GM23338 (cell line): ENCODE data around the gene ISCA1. TPM values are rescaled to one million over a fixed set of nuclear protein-coding genes. Genes with fewer than 3 reads are reported as not detected.

Source experiments
- ATAC-seq: fragments of 200-7000 bp; cut with Tn5 transposase; 3 replicates; pipeline ENCODE4 v1.9.1; 2020
- DNase-seq: peaks from one replicate; pipeline ENCODE4 v3.0.0-alpha.2; 2015; ENCODE audit warnings: low spot score
- H2AFZ ChIP-seq: fragments of 200-600 bp; sonication (generic); 2 replicates; pipeline ENCODE4 v1.8.0; 2016; ENCODE audit warnings: antibody characterized with exemption, mild to moderate bottlenecking, moderate library complexity
- H3F3A ChIP-seq: fragments of 200-600 bp; sonication (generic); replicated peaks from 2 replicates; pipeline ENCODE4 v1.8.0; 2017; ENCODE audit warnings: antibody characterized with exemption, mixed run types, low read depth
- H3K27ac ChIP-seq: fragments of 200-600 bp; sonication (generic); 2 replicates; pipeline ENCODE4 v1.6.1; 2016; ENCODE audit warnings: low read depth
- H3K27me3 ChIP-seq: fragments of 200-600 bp; sonication (generic); 2 replicates; pipeline ENCODE4 v1.8.0; 2016; ENCODE audit warnings: mild to moderate bottlenecking, mixed run types, moderate library complexity; ENCODE audit not compliant: insufficient read depth
- H3K36me3 ChIP-seq: fragments of 200-600 bp; sonication (generic); 2 replicates; pipeline ENCODE4 v1.8.0; 2016; ENCODE audit warnings: mild to moderate bottlenecking; ENCODE audit not compliant: insufficient read depth
- H3K4me1 ChIP-seq: fragments of 200-600 bp; sonication (generic); 2 replicates; pipeline ENCODE4 v1.8.0; 2016; ENCODE audit warnings: mild to moderate bottlenecking, moderate library complexity; ENCODE audit not compliant: insufficient read depth
- H3K4me2 ChIP-seq: fragments of 200-600 bp; sonication (generic); 2 replicates; pipeline ENCODE4 v1.7.1; 2017; ENCODE audit warnings: mixed run types
- H3K4me3 ChIP-seq: fragments of 200-600 bp; sonication (generic); 2 replicates; pipeline ENCODE4 v1.6.1; 2016; ENCODE audit warnings: mixed run types
- H3K79me2 ChIP-seq: fragments of 200-600 bp; sonication (generic); replicated peaks from 2 replicates; pipeline ENCODE4 v1.8.0; 2017; ENCODE audit warnings: mild to moderate bottlenecking; ENCODE audit not compliant: insufficient read depth
- H3K9me2 ChIP-seq: fragments of 200-600 bp; sonication (generic); 2 replicates; pipeline ENCODE4 v1.8.0; 2017; ENCODE audit not compliant: insufficient read depth
- H4K20me1 ChIP-seq: fragments of 200-600 bp; sonication (generic); replicated peaks from 2 replicates; pipeline ENCODE4 v1.8.0; 2017; ENCODE audit warnings: mild to moderate bottlenecking; ENCODE audit not compliant: insufficient read depth
- H3K27ac Mint-ChIP-seq: 2 replicates; pipeline ENCODE4 v1.8.0; 2020; ENCODE audit warnings: inconsistent platforms, mild to moderate bottlenecking, moderate library complexity, mixed read lengths
- H3K27me3 Mint-ChIP-seq: 3 replicates; pipeline ENCODE4 v1.8.0; 2022; ENCODE audit warnings: low read depth, mild to moderate bottlenecking, moderate library complexity, mixed read lengths, inconsistent platforms; ENCODE audit not compliant: insufficient read depth, poor library complexity
- H3K36me3 Mint-ChIP-seq: 3 replicates; pipeline ENCODE4 v1.8.0; 2021; ENCODE audit warnings: low read depth, mild to moderate bottlenecking, inconsistent platforms, moderate library complexity, mixed read lengths
- H3K4me1 Mint-ChIP-seq: 3 replicates; pipeline ENCODE4 v1.8.0; 2020; ENCODE audit warnings: mild to moderate bottlenecking, inconsistent platforms, mixed read lengths
- H3K4me3 Mint-ChIP-seq: 3 replicates; pipeline ENCODE4 v1.8.0; 2021; ENCODE audit warnings: moderate library complexity, mild to moderate bottlenecking, inconsistent platforms, mixed read lengths
- H3K9me3 Mint-ChIP-seq: 3 replicates; pipeline ENCODE4 v1.8.0; 2020; ENCODE audit warnings: moderate library complexity, mild to moderate bottlenecking, inconsistent platforms, mixed read lengths
- CREB1 ChIP-seq: fragments of 250-450 bp; sonication (Bioruptor Pico); IDR thresholded peaks from 2 replicates; pipeline ENCODE4 v1.5.0; 2020; ENCODE audit warnings: low read depth, mild to moderate bottlenecking, moderate library complexity
- CTCF ChIP-seq, 2 experiments: fragments of 200-600 bp in 1 of 2; sonication (generic) in 1 of 2; conservative IDR thresholded peaks; 2 replicates each; pipeline versions ENCODE4 v1.5.1 to v1.6.1; 2016 to 2017; ENCODE audit warnings: antibody characterized with exemption in 2 of 2, low read depth in 2 of 2, mild to moderate bottlenecking in 2 of 2, moderate library complexity in 1 of 2
- ETS1 ChIP-seq: IDR thresholded peaks from 2 replicates; pipeline ENCODE4 v1.6.1; 2016; ENCODE audit warnings: antibody characterized with exemption
- EZH2 ChIP-seq: fragments of 200-600 bp; sonication (generic); IDR thresholded peaks from one replicate; pipeline ENCODE4 v1.8.0; 2017; ENCODE audit warnings: antibody characterized with exemption, mild to moderate bottlenecking, low read depth; ENCODE audit not compliant: unreplicated experiment
- NANOG ChIP-seq: IDR thresholded peaks from 2 replicates; pipeline ENCODE4 v1.6.1; 2016; ENCODE audit warnings: antibody characterized with exemption, borderline replicate concordance
- POLR2AphosphoS5 ChIP-seq: IDR thresholded peaks from 2 replicates; pipeline ENCODE4 v1.6.1; 2016; ENCODE audit warnings: antibody characterized with exemption, low read depth
- STAT1 ChIP-seq: IDR thresholded peaks from one replicate; pipeline ENCODE4 v1.6.1; 2016; ENCODE audit warnings: antibody characterized with exemption; ENCODE audit not compliant: unreplicated experiment
- ZNF114 ChIP-seq: fragments of 250-450 bp; sonication (Bioruptor Pico); IDR thresholded peaks from 2 replicates; pipeline ENCODE4 v1.5.0; 2020; ENCODE audit warnings: mild to moderate bottlenecking, moderate library complexity
- ZNF331 ChIP-seq: fragments of 250-450 bp; sonication (Bioruptor Pico); IDR thresholded peaks from 2 replicates; pipeline ENCODE4 v1.5.0; 2020; ENCODE audit warnings: low read depth, mild to moderate bottlenecking, moderate library complexity
- ZNF462 ChIP-seq: fragments of 250-450 bp; sonication (Bioruptor Pico); IDR thresholded peaks from 2 replicates; pipeline ENCODE4 v1.5.0; 2020; ENCODE audit warnings: mild to moderate bottlenecking, moderate library complexity
- polyA plus RNA-seq: library from polyadenylated mRNA; unstranded; fragments of >200 nt; fragmentation: Nextera tagmentation; extraction: Ambion mirVana; gene quantifications from 2 replicates; pipeline ENCODE4 v1.2.1, GENCODE V29; 2016
- total RNA-seq: library from RNA; depleted of rRNA; stranded (reverse); fragments of >200 nt; shearing (Covaris generic); gene quantifications from 2 replicates; pipeline ENCODE4 v1.2.3, GENCODE V29; 2014

Gene ISCA1
- total and polyA plus RNA-seq, 2 experiments from 2014 or later = 54.9 to 61.0 TPM

- no peak for TF ChIP-seq ZNF114 (CRISPR knock-in tag)
Observed at GRCh38 chr9:86282077-86282978, at the start of gene ISCA1 (continued).

GRCh38 chr9:86330186-86330585 is 47.8 kb upstream of the ISCA1 start:
- DNase-seq = no peak
- no peaks in the 10 kb centered on the region for H3F3A ChIP-seq
- H3K4me1 ChIP-seq = peaks cover 10% of the 10 kb centered on the region
- no peaks in the 10 kb centered on the region; the same call in 1 of the 2 replicates for H3K36me3 ChIP-seq
- H3K79me2 ChIP-seq = no peaks in the 10 kb centered on the region
- no peak overlapping the region for H3K4me2 ChIP-seq
- peaks cover 2% of the 10 kb centered on the region; the same call in 1 of the 3 replicates for H3K9me3 Mint-ChIP-seq
- H3K27me3 ChIP-seq = no peaks in the 10 kb centered on the region
- H3K27ac Mint-ChIP-seq = no peak overlapping the region
- no peak overlapping the region for H2AFZ ChIP-seq
- no peak overlapping the region for H3K27ac ChIP-seq
- no peak for ATAC-seq
- H3K4me3 Mint-ChIP-seq = no peak overlapping the region
- no peaks in the 10 kb centered on the region for H3K27me3 Mint-ChIP-seq
- H3K36me3 Mint-ChIP-seq = peaks cover 47% of the 10 kb centered on the region; the same call in 2 of the 3 replicates
- H3K9me2 ChIP-seq = no peaks in the 10 kb centered on the region
- H3K4me3 ChIP-seq = no peak overlapping the region
- H3K4me1 Mint-ChIP-seq = peaks cover 17% of the 10 kb centered on the region
- TF ChIP-seq CTCF (conservative IDR thresholded peaks at IDR 0.05; ENCODE audit: low read depth in 2 of 2) (no peak), ETS1 (no peak), NANOG (no peak), STAT1 (no peak)
- H4K20me1 ChIP-seq = no peaks in the 10 kb centered on the region; the same call in 1 of the 2 replicates

GRCh38 chr9:86329649-86330048 is 47.3 kb upstream of the ISCA1 start:
- 0 out of 2 replicates have a peak overlapping the region, but pooled peaks have one; percentile 8 for H3K27ac Mint-ChIP-seq
- Histone ChIP-seq H4K20me1 (no peaks in the 10 kb centered on the region; the same call in 1 of the 2 replicates), H3K36me3 (peaks cover 3% of the 10 kb centered on the region; the same call in 1 of the 2 replicates), H2AFZ (no peak overlapping the region), H3K4me2 (no peak overlapping the region), H3K4me1 (peaks cover 10% of the 10 kb centered on the region), H3K9me2 (no peaks in the 10 kb centered on the region), H3K27me3 (no peaks in the 10 kb centered on the region), H3K79me2 (no peaks in the 10 kb centered on the region), H3K4me3 (no peak overlapping the region), H3K27ac (no peak overlapping the region), H3F3A (no peaks in the 10 kb centered on the region)
- peaks cover 2% of the 10 kb centered on the region; the same call in 1 of the 3 replicates for H3K9me3 Mint-ChIP-seq
- ATAC-seq (no peak), DNase-seq (no peak)
- H3K4me1 Mint-ChIP-seq = peaks cover 18% of the 10 kb centered on the region
- H3K27me3 Mint-ChIP-seq = no peaks in the 10 kb centered on the region
- no peak overlapping the region for H3K4me3 Mint-ChIP-seq
- peaks cover 49% of the 10 kb centered on the region; the same call in 2 of the 3 replicates for H3K36me3 Mint-ChIP-seq
- TF ChIP-seq ZNF114 (CRISPR knock-in tag) (no peak), EZH2 (no peak), ZNF331 (CRISPR knock-in tag) (no peak), POLR2AphosphoS5 (no peak), ZNF462 (CRISPR knock-in tag) (no peak), CREB1 (CRISPR knock-in tag) (no peak)
